RPMI8226 (cell line): ENCODE results near the gene PCDHA4.

ENCODE experiments used
- DNase-seq: peaks from one replicate; pipeline ENCODE4 v3.0.0-alpha.2; 2015

Gene PCDHA4

DNA sequence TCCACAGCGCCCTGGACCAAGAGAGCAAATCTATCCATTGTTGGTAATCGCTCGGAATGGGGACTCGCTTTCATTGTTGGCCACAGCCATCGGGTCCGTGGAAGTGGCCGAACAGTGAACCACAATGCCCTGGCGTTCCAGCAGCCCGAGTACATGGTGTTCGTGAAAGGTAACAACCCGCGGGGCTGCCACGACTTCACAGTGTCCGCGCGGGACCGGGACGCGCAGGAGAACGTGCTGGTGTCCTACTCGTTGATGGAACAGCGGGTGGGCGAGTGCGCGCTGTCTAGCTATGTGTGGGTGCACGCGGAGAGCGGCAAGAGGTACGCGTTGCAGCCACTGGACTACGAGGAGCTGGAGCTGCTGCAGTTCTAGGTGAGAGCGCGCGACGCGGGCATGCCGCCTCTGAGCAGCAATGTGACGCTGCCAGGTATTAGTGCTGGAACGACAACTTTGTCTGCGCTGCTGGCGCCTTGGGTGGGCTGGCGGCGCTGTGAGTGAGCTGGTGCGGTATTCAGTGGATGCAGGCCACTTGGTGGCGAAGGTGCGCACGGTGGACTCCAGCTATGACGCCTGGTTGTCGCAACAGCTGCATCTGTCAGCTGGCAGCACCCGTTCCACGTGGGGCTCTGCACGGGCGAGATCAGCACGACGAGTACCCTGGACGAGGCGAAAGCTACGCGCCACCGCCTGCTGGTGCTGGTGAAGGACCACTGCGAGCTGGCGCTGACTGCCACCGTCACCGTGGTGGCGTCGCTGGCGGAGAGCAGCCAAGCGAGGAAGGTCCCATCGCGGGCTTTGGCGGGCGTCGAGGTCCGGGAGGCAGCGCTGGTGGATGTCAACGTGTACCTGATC, 55.8 kb downstream of the PCDHA4 start:
- DNase-seq: no peak
